PC-3 (cell line): ENCODE measurements around the gene IFT122. TPM values are rescaled to one million over a fixed set of nuclear protein-coding genes. Genes with fewer than 3 reads are reported as not detected.

Experiments
- ATAC-seq: fragments of 200-7000 bp; cut with Tn5 transposase; 2 replicates; pipeline ENCODE4 v1.9.1; 2020; ENCODE audit warnings: mild to moderate bottlenecking, moderate library complexity
- BruUV-seq: library from RNA; stranded (reverse); fragments of 400-500 nt; replicated peaks from 2 replicates; lab custom pipeline; 2021; lab: Mats Ljungman, UMichigan
- CTCF ChIA-PET: fragments of 300-600 bp; sonication (Branson Sonifier 250); formaldehyde crosslinking; loops from one replicate; lab custom pipeline; 2022; ENCODE audit warnings: antibody characterized with exemption; lab: Charles Lee
- POLR2A ChIA-PET: fragments of 300-600 bp; sonication (Branson Sonifier 250); formaldehyde crosslinking; loops from one replicate; lab custom pipeline; 2022; ENCODE audit warnings: antibody characterized with exemption; ENCODE audit not compliant: unreplicated experiment; lab: Charles Lee
- DNase-seq: peaks from one replicate; pipeline ENCODE4 v3.0.0-alpha.2; 2015
- H2AFZ ChIP-seq: fragments of 300-600 bp; sonication (generic); 2 replicates; pipeline ENCODE4 v1.6.0; 2016; ENCODE audit warnings: antibody characterized with exemption, low read length
- H3F3A ChIP-seq: fragments of 300-600 bp; sonication (generic); one replicate; pipeline ENCODE4 v1.6.0; 2017; ENCODE audit warnings: antibody characterized with exemption, low read length, control low read depth, mild to moderate bottlenecking; ENCODE audit not compliant: unreplicated experiment
- H3K27ac ChIP-seq: fragments of 300-600 bp; sonication (generic); 2 replicates; pipeline ENCODE4 v1.5.1; 2016; ENCODE audit warnings: mild to moderate bottlenecking, low read length
- H3K27me3 ChIP-seq: fragments of 300-600 bp; sonication (generic); 2 replicates; pipeline ENCODE4 v1.6.1; 2016; ENCODE audit warnings: low read length, mixed read lengths
- H3K36me3 ChIP-seq: fragments of 300-600 bp; sonication (generic); 2 replicates; pipeline ENCODE4 v1.6.1; 2016; ENCODE audit warnings: low read depth, mixed run types, low read length, mixed read lengths
- H3K4me1 ChIP-seq: fragments of 300-600 bp; sonication (generic); 2 replicates; pipeline ENCODE4 v1.5.1; 2016; ENCODE audit warnings: low read length; ENCODE audit not compliant: insufficient read depth
- H3K4me2 ChIP-seq: fragments of 300-600 bp; sonication (generic); 2 replicates; pipeline ENCODE4 v1.6.0; 2016; ENCODE audit warnings: low read length
- H3K4me3 ChIP-seq: fragments of 300-600 bp; sonication (generic); 2 replicates; pipeline ENCODE4 v1.5.1; 2016; ENCODE audit warnings: mild to moderate bottlenecking, low read length, mixed read lengths
- H3K79me2 ChIP-seq: fragments of 300-600 bp; sonication (generic); 2 replicates; pipeline ENCODE4 v1.6.1; 2017; ENCODE audit warnings: low read length, mixed read lengths
- H3K9ac ChIP-seq: fragments of 300-600 bp; sonication (generic); 2 replicates; pipeline ENCODE4 v1.6.0; 2016; ENCODE audit warnings: mild to moderate bottlenecking, low read length
- H3K9me2 ChIP-seq: fragments of 300-600 bp; sonication (generic); replicated peaks from 2 replicates; pipeline ENCODE4 v1.6.1; 2016; ENCODE audit warnings: mixed run types, low read length, mixed read lengths
- H3K9me3 ChIP-seq: fragments of 300-600 bp; sonication (generic); 2 replicates; pipeline ENCODE4 v1.6.1; 2016; ENCODE audit warnings: low read length, mixed read lengths
- H4K20me1 ChIP-seq: fragments of 300-600 bp; sonication (generic); 2 replicates; pipeline ENCODE4 v1.6.1; 2016; ENCODE audit warnings: low read length, mixed read lengths
- CTCF ChIP-seq: fragments of 300-600 bp; sonication (generic); conservative IDR thresholded peaks from 2 replicates; pipeline ENCODE4 v1.5.1; 2017; ENCODE audit warnings: antibody characterized with exemption, low read depth, mild to moderate bottlenecking, low read length
- EZH2 ChIP-seq: fragments of 300-600 bp; sonication (generic); IDR thresholded peaks from one replicate; pipeline ENCODE4 v1.6.1; 2017; ENCODE audit warnings: antibody characterized with exemption, mild to moderate bottlenecking, low read length; ENCODE audit not compliant: unreplicated experiment
- EZH2phosphoT487 ChIP-seq: fragments of 300-600 bp; sonication (generic); IDR thresholded peaks from 2 replicates; pipeline ENCODE4 v1.6.1; 2018; ENCODE audit warnings: mild to moderate bottlenecking, antibody characterized with exemption, low read length, borderline replicate concordance
- intact Hi-C: fragments of 100-400 bp; cut with micrococcal nuclease; formaldehyde crosslinking; loops from 2 replicates; pipeline ENCODE4 v1.9.0; 2023
- total RNA-seq: library from RNA; depleted of rRNA; stranded (reverse); fragments of >200 nt; gene quantifications from 2 replicates; pipeline ENCODE4 v1.2.3, GENCODE V29; 2014

Gene IFT122
- total RNA-seq, 1 experiment from 2014 or later: 10.2 TPM

GRCh38 chr3:129530821-129531220 lies 90.8 kb downstream of the IFT122 start:
- ChIA-PET CTCF (no interaction called here), POLR2A (no interaction called here)
- Histone ChIP-seq H2AFZ (no peak overlapping the region), H3K4me3 (no peak overlapping the region), H3K27ac (no peak overlapping the region), H3K36me3 (no peaks in the 10 kb centered on the region), H3K9me2 (no peaks in the 10 kb centered on the region), H3K79me2 (no peaks in the 10 kb centered on the region), H3K9me3 (no peaks in the 10 kb centered on the region), H3K4me2 (no peak overlapping the region), H3K27me3 (no peaks in the 10 kb centered on the region), H3F3A (no peaks in the 10 kb centered on the region), H4K20me1 (no peaks in the 10 kb centered on the region), H3K9ac (no peak overlapping the region), H3K4me1 (no peaks in the 10 kb centered on the region)
- no peak for ATAC-seq
- intact Hi-C loops: no loop called here
- DNase-seq: no peak
- TF ChIP-seq CTCF (no peak), EZH2 (no peak), EZH2phosphoT487 (no peak)
- no TSS peak for BruUV-seq

GRCh38 chr3:129531699-129532098 lies 91.7 kb downstream of the IFT122 start:
- Histone ChIP-seq H3F3A (no peaks in the 10 kb centered on the region), H3K27me3 (no peaks in the 10 kb centered on the region), H3K4me3 (no peak overlapping the region), H4K20me1 (no peaks in the 10 kb centered on the region), H3K9me3 (no peaks in the 10 kb centered on the region), H3K36me3 (no peaks in the 10 kb centered on the region), H3K4me2 (no peak overlapping the region), H3K9ac (no peak overlapping the region), H3K4me1 (no peaks in the 10 kb centered on the region), H3K9me2 (no peaks in the 10 kb centered on the region), H2AFZ (no peak overlapping the region), H3K27ac (no peak overlapping the region), H3K79me2 (no peaks in the 10 kb centered on the region)
- DNase-seq: no peak
- intact Hi-C loops: no loop called here
- TF ChIP-seq CTCF (no peak), EZH2 (no peak)
- BruUV-seq: no TSS peak
- ChIA-PET CTCF (no interaction called here), POLR2A (no interaction called here)
- ATAC-seq: no peak

- Histone ChIP-seq H3K27me3 (no peaks in the 10 kb centered on the region), H3K9ac (no peak overlapping the region), H3K27ac (no peak overlapping the region), H3K4me2 (no peak overlapping the region), H3K9me3 (no peaks in the 10 kb centered on the region), H3K36me3 (no peaks in the 10 kb centered on the region), H3K79me2 (no peaks in the 10 kb centered on the region), H3K9me2 (no peaks in the 10 kb centered on the region), H2AFZ (no peak overlapping the region), H4K20me1 (no peaks in the 10 kb centered on the region), H3K4me1 (no peaks in the 10 kb centered on the region), H3F3A (no peaks in the 10 kb centered on the region), H3K4me3 (no peak overlapping the region)
- BruUV-seq: no TSS peak
- no peak for ATAC-seq
- ChIA-PET POLR2A (no interaction called here), CTCF (no interaction called here)
- DNase-seq: no peak
- intact Hi-C loops: no loop called here
- no peak for TF ChIP-seq CTCF
- no peak for TF ChIP-seq EZH2
- no peak for TF ChIP-seq EZH2phosphoT487
Measured at GRCh38 chr3:129532261-129532660, 92.2 kb downstream of the IFT122 start.
